Prostate gland (tissue), 2 donors: ENCODE data around the gene MAS1L. TPM values are rescaled to one million over a fixed set of nuclear protein-coding genes. Genes with fewer than 3 reads are reported as not detected.

Experiments
- DNase-seq: peaks from one replicate; pipeline ENCODE4 v3.0.0-alpha.2; 2019; ENCODE audit warnings: low spot score
- H3K27ac ChIP-seq, 2 donors: fragments of 200-600 bp; sonication (generic); 2 replicates each; pipeline ENCODE4 v1.5.1; 2017 to 2019
- H3K27me3 ChIP-seq: fragments of 200-600 bp; sonication (generic); replicated peaks from 2 replicates; pipeline ENCODE4 v1.5.1; 2019; ENCODE audit not compliant: insufficient read depth
- H3K36me3 ChIP-seq, 2 donors: fragments of 200-600 bp; sonication (generic); 1 replicate in 1 of 2; 2 replicates in 1 of 2; pipeline versions ENCODE4 v1.5.1 to v1.8.1; 2017 to 2019
- H3K4me1 ChIP-seq: fragments of 200-600 bp; sonication (generic); replicated peaks from 2 replicates; pipeline ENCODE4 v1.5.1; 2019
- H3K4me3 ChIP-seq, 2 donors: fragments of 200-600 bp; sonication (generic); 2 replicates each; pipeline ENCODE4 v1.5.1; 2017 to 2019
- H3K9me3 ChIP-seq: fragments of 200-600 bp; sonication (generic); 2 replicates; pipeline ENCODE4 v1.5.1; 2017
- CTCF ChIP-seq, 4 experiments: fragments of 200-600 bp in 2 of 4; fragments of 450-650 bp in 2 of 4; sonication (generic) in 2 of 4; IDR thresholded peaks; 1 replicate in 3 of 4; 2 replicates in 1 of 4; pipeline ENCODE4 v1.5.1; 2016 to 2019; ENCODE audit warnings: antibody characterized with exemption in 4 of 4, mild to moderate bottlenecking in 2 of 4, moderate library complexity in 2 of 4
- POLR2A ChIP-seq: fragments of 450-650 bp; IDR thresholded peaks from one replicate; pipeline ENCODE4 v1.6.1; 2016; ENCODE audit warnings: antibody characterized with exemption, mild to moderate bottlenecking
- POLR2AphosphoS5 ChIP-seq: sonication (generic); formaldehyde crosslinking; IDR thresholded peaks from one replicate; pipeline ENCODE4 v1.6.1; 2017; ENCODE audit warnings: antibody characterized with exemption
- whole genome bisulfite sequencing: methylation state at CpG from one replicate; pipeline ENCODE4 v1.1.5; 2018; 5-methylcytosine and 5-hydroxymethylcytosine counted together
- intact Hi-C: fragments of 100-400 bp; cut with DNase I; formaldehyde crosslinking; loops from one replicate; pipeline ENCODE4 v1.14.2; 2022
- total RNA-seq, 2 donors: library from RNA; depleted of rRNA; stranded (reverse); fragments of >200 nt; gene quantifications; one replicate each; pipeline ENCODE4 v1.1.0, GENCODE V29; 2016

Gene MAS1L
- total RNA-seq, 2 donors from 2014 or later, result not detected

DNA sequence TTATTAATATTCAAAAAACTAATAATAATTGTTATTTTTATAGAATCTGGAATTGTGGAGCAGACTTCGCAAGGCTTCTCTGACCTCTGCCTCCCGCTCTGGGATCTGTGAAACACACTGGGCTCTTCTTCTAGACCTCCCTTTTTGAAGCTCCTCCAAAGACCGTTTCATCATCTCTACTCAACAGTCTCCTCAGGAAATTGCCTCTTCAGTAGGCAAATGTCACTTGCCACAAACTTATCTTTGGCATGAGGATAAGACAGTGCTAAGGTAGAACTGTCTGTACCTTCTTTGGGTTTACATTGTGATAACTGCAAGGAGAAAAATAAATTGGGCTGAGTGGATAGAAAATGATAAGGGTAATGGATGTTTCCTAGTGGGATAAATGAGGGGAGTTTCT, 2.3 kb upstream of the MAS1L start:
- H3K27me3 ChIP-seq, result no peaks in the 10 kb centered on the region
- H3K4me3 ChIP-seq, result no peak overlapping the region
- no peaks in the 10 kb centered on the region for H3K9me3 ChIP-seq
- intact Hi-C loops, result no loop called here
- no peaks in the 10 kb centered on the region for H3K4me1 ChIP-seq
- H3K36me3 ChIP-seq, result no peaks in the 10 kb centered on the region
- no peak for DNase-seq
- WGBS, result 84% methylated on average over 3 of the region's 3 CpGs
- no peak overlapping the region for H3K27ac ChIP-seq
- TF ChIP-seq CTCF (IDR thresholded peaks at IDR 0.05) (no peak), POLR2AphosphoS5 (no peak), POLR2A (no peak)

DNA sequence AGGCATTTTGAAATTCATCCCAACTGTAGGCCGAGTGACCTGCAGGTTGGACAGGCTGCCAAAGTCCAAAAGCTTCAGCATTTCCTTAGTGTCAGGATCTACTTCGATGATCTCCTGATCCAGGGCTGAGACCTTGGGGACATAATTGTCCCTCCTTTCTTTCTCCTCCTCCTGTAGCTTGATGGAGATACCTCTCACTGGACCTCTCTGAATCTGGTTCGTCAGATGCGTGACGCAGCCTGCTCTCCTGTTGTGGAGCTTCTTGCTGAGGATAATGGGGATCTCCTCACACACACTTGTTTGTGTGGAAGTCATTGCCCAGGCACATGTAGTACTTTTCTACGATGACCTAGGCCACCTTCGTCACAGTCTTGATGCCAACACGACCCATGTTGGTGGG, 1.5 kb upstream of the MAS1L start:
- Histone ChIP-seq H3K36me3 (no peaks in the 10 kb centered on the region), H3K27ac (no peak overlapping the region), H3K9me3 (no peaks in the 10 kb centered on the region), H3K4me3 (no peak overlapping the region), H3K4me1 (no peaks in the 10 kb centered on the region), H3K27me3 (no peaks in the 10 kb centered on the region)
- WGBS, result 96% methylated on average over 8 of the region's 8 CpGs
- TF ChIP-seq CTCF (IDR thresholded peaks at IDR 0.05), result no peak
- TF ChIP-seq POLR2A, result no peak
- TF ChIP-seq POLR2AphosphoS5, result no peak
- no peak for DNase-seq
- intact Hi-C loops, result no loop called here

DNA sequence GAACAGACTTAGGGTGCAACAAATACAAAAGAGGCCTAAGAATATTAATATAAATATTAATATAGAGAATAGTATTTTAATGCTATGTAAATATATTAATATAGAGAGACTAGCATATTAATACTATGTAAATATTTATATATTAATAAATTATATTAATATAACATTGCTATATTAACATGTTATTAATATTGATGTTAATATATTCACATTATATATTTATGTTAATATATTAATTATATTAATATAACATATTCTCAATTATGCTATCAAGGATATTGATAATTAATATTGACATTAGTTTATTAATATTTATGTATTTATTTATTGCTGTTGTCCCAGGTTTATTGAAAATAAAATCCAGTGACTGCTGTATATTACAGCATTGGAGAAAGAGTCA, 1.1 kb upstream of the MAS1L start:
- H3K9me3 ChIP-seq, result no peaks in the 10 kb centered on the region
- no peak overlapping the region for H3K27ac ChIP-seq
- no peak overlapping the region for H3K4me3 ChIP-seq
- H3K4me1 ChIP-seq, result no peaks in the 10 kb centered on the region
- TF ChIP-seq CTCF (IDR thresholded peaks at IDR 0.05), result no peak
- no peak for TF ChIP-seq POLR2A
- no peak for TF ChIP-seq POLR2AphosphoS5
- intact Hi-C loops, result no loop called here
- no peak for DNase-seq
- H3K36me3 ChIP-seq, result no peaks in the 10 kb centered on the region
- no peaks in the 10 kb centered on the region for H3K27me3 ChIP-seq

DNA sequence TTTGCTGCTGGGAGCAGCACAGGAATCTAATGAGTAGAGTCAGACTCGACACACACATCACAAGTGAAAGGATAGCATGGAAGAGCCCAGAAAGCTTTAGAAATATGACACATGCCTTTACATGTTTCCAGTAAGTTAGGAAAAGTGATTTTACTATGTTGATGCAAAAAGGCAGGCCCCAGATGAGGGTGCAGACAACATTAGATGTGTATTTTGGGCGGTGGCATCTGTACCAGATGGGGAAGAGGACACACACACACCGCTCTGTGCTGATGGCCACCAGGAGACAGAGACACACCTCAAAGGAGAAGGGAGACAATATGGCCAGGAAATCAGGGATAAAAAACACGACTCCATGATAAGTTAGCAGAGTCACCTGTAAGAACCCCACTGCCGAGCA, 625 bp downstream of the MAS1L start:
- 83% methylated on average over 5 of the region's 5 CpGs for WGBS
- DNase-seq, result no peak
- intact Hi-C loops, result no loop called here
- no peaks in the 10 kb centered on the region for H3K27me3 ChIP-seq
- no peaks in the 10 kb centered on the region for H3K9me3 ChIP-seq
- no peaks in the 10 kb centered on the region for H3K36me3 ChIP-seq
- no peaks in the 10 kb centered on the region for H3K4me1 ChIP-seq
- TF ChIP-seq POLR2A (no peak), POLR2AphosphoS5 (no peak), CTCF (IDR thresholded peaks at IDR 0.05) (no peak)
- no peak overlapping the region for H3K4me3 ChIP-seq
- H3K27ac ChIP-seq, result no peak overlapping the region

DNA sequence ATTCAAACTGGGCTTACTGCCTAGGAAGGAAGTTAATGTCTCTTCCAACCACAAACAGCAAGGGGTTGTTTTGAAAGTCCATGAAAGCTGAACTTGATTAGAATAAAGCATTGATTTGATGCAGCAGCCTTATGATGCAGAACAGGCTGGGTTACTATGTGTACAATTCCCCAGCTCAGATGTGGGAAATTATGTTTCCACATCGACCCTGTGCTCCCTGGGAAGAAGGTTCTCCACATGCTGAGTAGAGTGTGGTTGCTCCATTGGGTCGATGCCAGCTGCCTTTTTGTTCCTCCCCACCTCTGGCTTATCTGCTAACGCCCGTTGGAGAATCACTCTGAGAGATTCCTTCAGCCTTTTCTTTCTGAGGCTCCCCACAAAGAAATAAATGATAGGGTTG, 1.2 kb downstream of the MAS1L start:
- intact Hi-C loops, result no loop called here
- Histone ChIP-seq H3K27me3 (no peaks in the 10 kb centered on the region), H3K4me1 (no peaks in the 10 kb centered on the region), H3K27ac (no peak overlapping the region), H3K36me3 (no peaks in the 10 kb centered on the region), H3K4me3 (no peak overlapping the region), H3K9me3 (no peaks in the 10 kb centered on the region)
- WGBS, result 50% methylated on average over 4 of the region's 4 CpGs
- no peak for TF ChIP-seq POLR2AphosphoS5
- no peak for DNase-seq

- no peaks in the 10 kb centered on the region for H3K9me3 ChIP-seq
- DNase-seq, result no peak
- TF ChIP-seq POLR2A (no peak), CTCF (IDR thresholded peaks at IDR 0.05) (no peak), POLR2AphosphoS5 (no peak)
- H3K27ac ChIP-seq, result no peak overlapping the region
- no peaks in the 10 kb centered on the region for H3K27me3 ChIP-seq
- no peaks in the 10 kb centered on the region for H3K36me3 ChIP-seq
- no peaks in the 10 kb centered on the region for H3K4me1 ChIP-seq
- H3K4me3 ChIP-seq, result no peak overlapping the region
- WGBS, result 71% methylated on average over 1 of the region's 1 CpG
- intact Hi-C loops, result no loop called here
These were observed 4.0 kb downstream of the MAS1L start for GRCh38 chr6:29483735-29484134.
